ENCODE data around the gene ADCYAP1. TPM values are rescaled to one million over a fixed set of nuclear protein-coding genes. Genes with fewer than 3 reads are reported as not detected.

ADCYAP1 gene
- total RNA-seq, 1 experiment from 2014 or later = not detected

GRCh38 chr18:905307-905947 lies 756 bp downstream of the ADCYAP1 start:
- DNase-seq (ENCODE audit: low read depth in 1 of 2, low spot score in 2 of 2) = no peak
- 0 out of 2 replicates have a peak, but pooled peaks cover 5% of the 10 kb centered on the region for H3K9me3 ChIP-seq (replicated peaks)
- H3K27me3 ChIP-seq (replicated peaks) = peaks cover 70% of the 10 kb centered on the region
- peaks cover 10% of the 10 kb centered on the region for H3K4me1 ChIP-seq (replicated peaks)
- H3K27ac ChIP-seq = no peak overlapping the region
- H3K36me3 ChIP-seq = no peaks in the 10 kb centered on the region
- no peak overlapping the region for H3K4me3 ChIP-seq

- Histone ChIP-seq H3K27ac (no peak overlapping the region), H3K4me1 (replicated peaks) (peaks cover 10% of the 10 kb centered on the region), H3K27me3 (replicated peaks) (peaks cover 71% of the 10 kb centered on the region)
Measured at GRCh38 chr18:905948-906415, 1.3 kb downstream of the ADCYAP1 start.

GRCh38 chr18:906416-907114 lies 1.9 kb downstream of the ADCYAP1 start:
- H3K27me3 ChIP-seq (replicated peaks) = peaks cover 73% of the 10 kb centered on the region
- H3K36me3 ChIP-seq = no peaks in the 10 kb centered on the region
- H3K27ac ChIP-seq = no peak overlapping the region
- DNase-seq (ENCODE audit: low read depth in 1 of 2, low spot score in 2 of 2) = no peak
- H3K9me3 ChIP-seq (replicated peaks) = 0 out of 2 replicates have a peak, but pooled peaks cover 5% of the 10 kb centered on the region
- no peak overlapping the region for H3K4me3 ChIP-seq
- peaks cover 10% of the 10 kb centered on the region for H3K4me1 ChIP-seq (replicated peaks)

More at GRCh38 chr18:905948-906415, 1.3 kb downstream of the ADCYAP1 start:
- no peak for DNase-seq (ENCODE audit: low read depth in 1 of 2, low spot score in 2 of 2)
- H3K36me3 ChIP-seq = no peaks in the 10 kb centered on the region
- H3K4me3 ChIP-seq = no peak overlapping the region
- 0 out of 2 replicates have a peak, but pooled peaks cover 5% of the 10 kb centered on the region for H3K9me3 ChIP-seq (replicated peaks)

GRCh38 chr18:907115-907884 lies 2.6 kb downstream of the ADCYAP1 start:
- H3K27me3 ChIP-seq (replicated peaks) = peaks cover 79% of the 10 kb centered on the region

GRCh38 chr18:907885-908757 lies 3.5 kb downstream of the ADCYAP1 start:
- Histone ChIP-seq H3K27ac (no peak overlapping the region), H3K9me3 (replicated peaks) (0 out of 2 replicates have a peak, but pooled peaks cover 5% of the 10 kb centered on the region), H3K4me3 (0 out of 2 replicates have a peak overlapping the region, but pooled peaks have one; percentile 3), H3K36me3 (no peaks in the 10 kb centered on the region), H3K4me1 (replicated peaks) (peaks cover 10% of the 10 kb centered on the region), H3K27me3 (replicated peaks) (peaks cover 82% of the 10 kb centered on the region)
- no peak for DNase-seq (ENCODE audit: low read depth in 1 of 2, low spot score in 2 of 2)

More at GRCh38 chr18:907115-907884, 2.6 kb downstream of the ADCYAP1 start:
- 0 out of 2 replicates have a peak, but pooled peaks cover 5% of the 10 kb centered on the region for H3K9me3 ChIP-seq (replicated peaks)
- H3K27ac ChIP-seq = no peak overlapping the region
- H3K4me3 ChIP-seq = no peak overlapping the region
- DNase-seq (ENCODE audit: low read depth in 1 of 2, low spot score in 2 of 2) = no peak
- no peaks in the 10 kb centered on the region for H3K36me3 ChIP-seq
- peaks cover 10% of the 10 kb centered on the region for H3K4me1 ChIP-seq (replicated peaks)

- H3K27ac ChIP-seq = no peak overlapping the region
- H3K9me3 ChIP-seq (replicated peaks) = no peaks in the 10 kb centered on the region
- no peaks in the 10 kb centered on the region for H3K36me3 ChIP-seq
- peaks cover 78% of the 10 kb centered on the region for H3K27me3 ChIP-seq (replicated peaks)
- DNase-seq (ENCODE audit: low read depth in 1 of 2, low spot score in 2 of 2) = no peak
- H3K4me3 ChIP-seq = 0 out of 2 replicates have a peak overlapping the region, but pooled peaks have one; percentile 3
- H3K4me1 ChIP-seq (replicated peaks) = peaks cover 10% of the 10 kb centered on the region
Measured at GRCh38 chr18:908758-909724, 4.4 kb downstream of the ADCYAP1 start.

GRCh38 chr18:910247-910646 lies 5.6 kb downstream of the ADCYAP1 start:
- H3K27me3 ChIP-seq (replicated peaks) = peaks cover 66% of the 10 kb centered on the region

GRCh38 chr18:911025-911424 lies 6.4 kb downstream of the ADCYAP1 start:
- Histone ChIP-seq H3K36me3 (no peaks in the 10 kb centered on the region), H3K9me3 (replicated peaks) (no peaks in the 10 kb centered on the region), H3K4me1 (replicated peaks) (peaks cover 10% of the 10 kb centered on the region), H3K27ac (no peak overlapping the region), H3K27me3 (replicated peaks) (peaks cover 58% of the 10 kb centered on the region), H3K4me3 (no peak overlapping the region)
- DNase-seq (ENCODE audit: low read depth in 1 of 2, low spot score in 2 of 2) = no peak

More at GRCh38 chr18:910247-910646, 5.6 kb downstream of the ADCYAP1 start:
- DNase-seq (ENCODE audit: low read depth in 1 of 2, low spot score in 2 of 2) = no peak
- Histone ChIP-seq H3K9me3 (replicated peaks) (no peaks in the 10 kb centered on the region), H3K27ac (no peak overlapping the region), H3K36me3 (no peaks in the 10 kb centered on the region), H3K4me1 (replicated peaks) (peaks cover 10% of the 10 kb centered on the region), H3K4me3 (no peak overlapping the region)

GRCh38 chr18:911486-911885 lies 6.8 kb downstream of the ADCYAP1 start:
- Histone ChIP-seq H3K9me3 (replicated peaks) (no peaks in the 10 kb centered on the region), H3K27ac (no peak overlapping the region), H3K36me3 (no peaks in the 10 kb centered on the region), H3K4me1 (replicated peaks) (peaks cover 10% of the 10 kb centered on the region), H3K4me3 (no peak overlapping the region), H3K27me3 (replicated peaks) (peaks cover 53% of the 10 kb centered on the region)
- DNase-seq (ENCODE audit: low read depth in 1 of 2, low spot score in 2 of 2) = no peak

- no peak for DNase-seq (ENCODE audit: low read depth in 1 of 2, low spot score in 2 of 2)
- no peaks in the 10 kb centered on the region for H3K9me3 ChIP-seq (replicated peaks)
- H3K27ac ChIP-seq = no peak overlapping the region
- no peak overlapping the region for H3K4me3 ChIP-seq
- peaks cover 18% of the 10 kb centered on the region for H3K27me3 ChIP-seq (replicated peaks)
- no peaks in the 10 kb centered on the region for H3K36me3 ChIP-seq
- H3K4me1 ChIP-seq (replicated peaks) = no peaks in the 10 kb centered on the region
Measured at GRCh38 chr18:916562-916961, 11.9 kb downstream of the ADCYAP1 start.

GRCh38 chr18:919078-919477 lies 14.4 kb downstream of the ADCYAP1 start:
- peaks cover 3% of the 10 kb centered on the region; the same call in 1 of the 2 replicates for H3K27me3 ChIP-seq (replicated peaks)
- no peaks in the 10 kb centered on the region for H3K36me3 ChIP-seq
- DNase-seq (ENCODE audit: low read depth in 1 of 2, low spot score in 2 of 2) = no peak
- H3K9me3 ChIP-seq (replicated peaks) = no peaks in the 10 kb centered on the region
- no peak overlapping the region for H3K4me3 ChIP-seq
- no peaks in the 10 kb centered on the region for H3K4me1 ChIP-seq (replicated peaks)
- H3K27ac ChIP-seq = no peak overlapping the region
